ENCODE measurements around the gene TLCD3B.

DNA sequence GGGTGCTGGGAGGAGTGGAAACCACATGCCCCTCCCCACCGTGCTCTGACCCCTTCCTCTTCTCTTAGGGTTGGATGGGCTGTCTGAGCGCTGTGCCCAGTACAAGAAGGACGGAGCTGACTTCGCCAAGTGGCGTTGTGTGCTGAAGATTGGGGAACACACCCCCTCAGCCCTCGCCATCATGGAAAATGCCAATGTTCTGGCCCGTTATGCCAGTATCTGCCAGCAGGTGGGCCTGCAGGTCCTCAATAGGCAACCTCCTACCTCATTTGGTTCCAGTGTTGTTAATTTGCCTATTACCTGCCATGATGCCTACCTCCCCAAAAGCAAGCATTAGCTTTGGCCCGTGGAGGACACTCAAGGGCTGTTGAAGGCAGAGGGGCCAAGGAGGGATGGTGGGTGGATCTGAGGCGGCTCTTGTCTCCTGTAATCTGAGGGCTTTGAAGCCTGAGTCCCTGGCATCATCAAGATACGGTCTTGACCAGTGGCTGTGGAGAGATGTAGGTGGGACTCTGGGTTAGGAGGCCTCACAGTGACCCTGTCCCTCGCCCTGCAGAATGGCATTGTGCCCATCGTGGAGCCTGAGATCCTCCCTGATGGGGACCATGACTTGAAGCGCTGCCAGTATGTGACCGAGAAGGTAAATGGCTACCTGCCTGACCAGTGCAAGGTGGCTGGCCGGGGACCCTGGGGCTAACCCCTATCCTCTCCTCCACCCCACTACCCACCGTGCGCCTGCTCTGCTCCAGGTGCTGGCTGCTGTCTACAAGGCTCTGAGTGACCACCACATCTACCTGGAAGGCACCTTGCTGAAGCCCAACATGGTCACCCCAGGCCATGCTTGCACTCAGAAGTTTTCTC, 37.9 kb upstream of the TLCD3B start:
- TF ChIP-seq, protein P1, sequence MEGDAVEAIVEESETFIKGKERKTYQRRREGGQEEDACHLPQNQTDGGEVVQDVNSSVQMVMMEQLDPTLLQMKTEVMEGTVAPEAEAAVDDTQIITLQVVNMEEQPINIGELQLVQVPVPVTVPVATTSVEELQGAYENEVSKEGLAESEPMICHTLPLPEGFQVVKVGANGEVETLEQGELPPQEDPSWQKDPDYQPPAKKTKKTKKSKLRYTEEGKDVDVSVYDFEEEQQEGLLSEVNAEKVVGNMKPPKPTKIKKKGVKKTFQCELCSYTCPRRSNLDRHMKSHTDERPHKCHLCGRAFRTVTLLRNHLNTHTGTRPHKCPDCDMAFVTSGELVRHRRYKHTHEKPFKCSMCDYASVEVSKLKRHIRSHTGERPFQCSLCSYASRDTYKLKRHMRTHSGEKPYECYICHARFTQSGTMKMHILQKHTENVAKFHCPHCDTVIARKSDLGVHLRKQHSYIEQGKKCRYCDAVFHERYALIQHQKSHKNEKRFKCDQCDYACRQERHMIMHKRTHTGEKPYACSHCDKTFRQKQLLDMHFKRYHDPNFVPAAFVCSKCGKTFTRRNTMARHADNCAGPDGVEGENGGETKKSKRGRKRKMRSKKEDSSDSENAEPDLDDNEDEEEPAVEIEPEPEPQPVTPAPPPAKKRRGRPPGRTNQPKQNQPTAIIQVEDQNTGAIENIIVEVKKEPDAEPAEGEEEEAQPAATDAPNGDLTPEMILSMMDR (IDR thresholded peaks at IDR 0.05), result no peak
- no peak for TF ChIP-seq EP300 (IDR thresholded peaks at IDR 0.05)
